ENCODE measurements around the gene BAG3.
"Not testable (repeated sequence)": the region's sequence is repeated elsewhere in the genome, so short reads cannot be mapped to it uniquely, and the experiment has no call there.

The BAG3 gene

GRCh38 chr10:119693262-119693957 is 42.2 kb downstream of the BAG3 start:
- no peak for DNase-seq (ENCODE audit: low read depth, low spot score)

DNA sequence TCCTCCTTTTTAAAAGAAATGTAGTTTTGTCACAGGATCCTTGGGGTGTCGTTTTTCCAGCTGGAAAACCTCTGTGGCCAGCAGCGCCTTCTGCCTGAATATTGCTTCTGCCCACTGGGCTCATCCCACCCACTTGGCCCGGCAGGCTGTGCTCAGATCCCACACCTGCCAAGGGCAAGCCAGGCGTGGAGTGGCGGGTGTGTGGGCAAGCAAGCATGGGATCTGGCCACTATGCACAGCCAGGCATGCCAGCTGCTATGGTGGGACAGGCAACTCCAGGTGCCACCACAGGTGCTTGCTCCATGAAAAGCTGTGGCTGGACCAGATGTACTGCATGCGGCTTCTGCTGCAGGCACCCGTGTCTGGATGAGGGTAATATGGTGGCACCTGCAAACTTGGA is 43.4 kb downstream of the BAG3 start:
- no peak for DNase-seq (ENCODE audit: low read depth, low spot score)

- no peak for DNase-seq (ENCODE audit: low read depth, low spot score)
These were observed 49.3 kb downstream of the BAG3 start for GRCh38 chr10:119700321-119700954.

DNA sequence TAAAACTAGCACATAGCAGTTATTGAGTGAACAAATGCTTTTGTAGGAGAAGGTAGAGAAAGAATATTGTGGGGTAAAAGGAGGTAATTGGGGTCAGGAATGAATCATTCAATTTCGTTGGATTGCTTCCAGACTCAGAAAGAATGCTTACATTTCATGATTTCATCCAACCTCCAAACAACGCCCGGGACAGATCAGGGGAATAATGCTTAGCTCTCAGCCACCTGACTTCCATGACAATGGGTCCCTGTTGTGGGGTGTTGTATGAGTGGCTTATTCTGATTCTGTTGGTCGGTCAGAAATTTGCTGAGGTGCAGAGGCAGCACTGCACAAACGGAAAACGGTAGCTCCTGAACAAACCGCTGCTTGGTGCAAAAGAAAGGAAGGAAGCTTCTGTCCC is 50.7 kb downstream of the BAG3 start:
- DNase-seq (ENCODE audit: low read depth, low spot score): no peak

DNA sequence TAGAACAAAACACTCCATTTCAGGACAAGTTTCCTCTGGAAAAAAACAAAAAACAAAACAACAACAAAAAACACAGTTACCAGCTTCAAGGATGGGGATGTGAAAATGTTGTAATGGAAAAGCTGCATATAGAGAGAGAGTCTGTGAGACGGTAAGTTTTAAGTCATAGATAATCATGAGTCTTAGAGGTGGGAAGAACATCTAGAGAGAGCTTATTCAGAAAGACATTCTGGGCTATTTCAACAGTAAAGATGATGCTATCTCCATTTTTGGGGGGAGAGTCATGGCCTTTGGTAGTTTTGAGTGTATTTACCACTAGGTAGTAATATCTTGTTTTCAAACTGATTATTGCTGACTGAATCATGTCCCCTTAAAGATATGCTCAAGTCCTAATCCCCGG is 51.4 kb downstream of the BAG3 start:
- DNase-seq (ENCODE audit: low read depth, low spot score): no peak

- DNase-seq (ENCODE audit: low read depth, low spot score): no peak
These were observed 52.8 kb downstream of the BAG3 start for GRCh38 chr10:119703903-119704508.

- DNase-seq (ENCODE audit: low read depth, low spot score): no peak
These were observed 54.3 kb downstream of the BAG3 start for GRCh38 chr10:119705434-119705831.

DNA sequence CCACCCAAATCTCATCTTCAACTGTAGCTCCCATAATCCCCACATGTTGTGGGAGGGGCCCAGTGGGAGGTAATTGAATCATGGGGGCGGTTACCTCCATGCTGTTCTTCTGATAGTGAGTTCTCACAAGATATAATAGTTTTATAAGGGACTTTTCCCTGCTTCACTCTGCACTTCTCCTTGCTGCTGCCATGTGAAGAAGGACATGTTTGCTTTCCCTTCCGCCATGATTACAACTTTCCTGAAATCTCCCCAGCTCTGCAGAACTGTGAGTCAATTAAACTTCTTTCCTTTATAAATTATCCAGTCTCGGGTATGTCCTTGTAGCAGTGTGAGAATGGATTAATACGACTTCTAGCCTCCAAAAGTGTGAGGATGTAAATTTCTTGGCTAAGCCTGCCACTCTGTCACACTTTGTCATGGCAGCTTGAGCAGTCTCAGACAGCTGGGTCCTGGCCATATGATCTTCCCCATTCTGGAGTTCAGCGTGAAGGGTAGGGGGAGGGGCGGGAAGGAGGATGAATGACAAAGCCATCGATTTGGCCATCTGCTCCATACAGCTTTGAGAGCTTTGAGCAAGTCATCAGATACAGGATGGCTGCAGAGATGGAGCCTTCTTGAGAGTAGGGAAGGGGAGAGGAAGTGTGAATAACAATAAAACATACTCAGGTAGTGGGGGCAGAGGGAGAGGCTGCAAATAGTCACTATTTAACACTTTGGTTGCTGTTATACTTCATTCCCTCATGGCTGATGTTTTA is 55.5 kb downstream of the BAG3 start:
- no peak for DNase-seq (ENCODE audit: low read depth, low spot score)

- peak; percentile 43 for DNase-seq (ENCODE audit: low read depth, low spot score)
These were observed 56.2 kb downstream of the BAG3 start for GRCh38 chr10:119707331-119707730.

- not testable (repeated sequence) for DNase-seq (ENCODE audit: low read depth, low spot score)
These were observed 59.8 kb downstream of the BAG3 start for GRCh38 chr10:119710935-119711334.

DNA sequence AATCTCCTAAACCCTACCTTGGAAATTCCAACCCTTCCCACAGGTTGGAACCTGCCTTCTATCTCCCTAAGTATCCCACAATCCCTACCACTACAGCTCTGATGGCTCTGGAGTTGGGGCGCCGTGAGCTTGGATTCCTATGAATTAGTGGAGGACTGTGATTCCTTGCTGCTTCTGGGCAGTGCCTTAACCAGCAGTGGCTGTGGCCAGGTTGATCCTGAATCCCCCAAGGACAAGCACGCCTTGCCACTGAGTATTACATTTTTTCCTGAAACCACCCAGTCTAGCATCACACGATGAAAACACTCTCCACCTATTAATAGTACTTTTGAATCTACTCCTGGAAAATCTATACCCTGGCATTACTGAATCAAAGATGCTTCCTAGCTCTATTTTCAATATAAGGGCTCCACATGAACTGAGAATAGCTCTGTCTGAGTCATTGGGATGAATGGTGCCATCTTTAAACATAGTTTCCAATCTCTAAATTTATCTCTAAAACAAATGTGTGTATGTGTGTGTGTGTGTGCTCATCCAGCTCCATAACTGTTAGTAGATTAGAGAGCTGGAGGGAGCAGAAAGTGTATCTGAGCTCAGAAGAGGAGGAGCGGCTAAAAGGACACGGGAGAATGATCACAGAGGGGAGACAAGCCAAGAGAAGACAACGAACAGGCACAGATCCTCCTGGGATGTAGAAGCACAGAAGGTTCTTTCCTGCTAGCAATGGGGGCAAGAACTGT is 62.7 kb downstream of the BAG3 start:
- no peak for DNase-seq (ENCODE audit: low read depth, low spot score)

- DNase-seq (ENCODE audit: low read depth, low spot score): no peak
These were observed 63.3 kb downstream of the BAG3 start for GRCh38 chr10:119714484-119714816.

GRCh38 chr10:119715628-119716505 is 64.7 kb downstream of the BAG3 start:
- DNase-seq (ENCODE audit: low read depth, low spot score): no peak

DNA sequence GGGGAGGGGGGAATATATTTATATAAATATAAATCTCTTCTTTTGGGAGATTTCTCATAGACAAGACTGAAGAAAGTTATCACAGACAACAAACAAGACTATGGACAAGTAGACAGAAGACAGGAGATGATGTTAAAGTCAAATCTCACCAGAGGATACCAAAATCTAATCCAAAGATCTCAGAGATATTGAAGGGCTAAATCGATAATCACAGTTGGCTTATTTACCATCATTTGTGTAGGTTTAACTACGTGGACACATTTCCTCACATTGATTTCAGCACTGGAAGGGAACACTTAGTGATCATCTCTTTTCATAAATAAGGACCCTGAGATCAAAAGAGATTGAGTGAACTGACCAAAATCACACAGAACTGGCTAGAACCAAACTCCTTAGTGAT is 72.0 kb downstream of the BAG3 start:
- no peak for DNase-seq (ENCODE audit: low read depth, low spot score)

GRCh38 chr10:119723624-119724023 is 72.4 kb downstream of the BAG3 start:
- DNase-seq (ENCODE audit: low read depth, low spot score): no peak

DNA sequence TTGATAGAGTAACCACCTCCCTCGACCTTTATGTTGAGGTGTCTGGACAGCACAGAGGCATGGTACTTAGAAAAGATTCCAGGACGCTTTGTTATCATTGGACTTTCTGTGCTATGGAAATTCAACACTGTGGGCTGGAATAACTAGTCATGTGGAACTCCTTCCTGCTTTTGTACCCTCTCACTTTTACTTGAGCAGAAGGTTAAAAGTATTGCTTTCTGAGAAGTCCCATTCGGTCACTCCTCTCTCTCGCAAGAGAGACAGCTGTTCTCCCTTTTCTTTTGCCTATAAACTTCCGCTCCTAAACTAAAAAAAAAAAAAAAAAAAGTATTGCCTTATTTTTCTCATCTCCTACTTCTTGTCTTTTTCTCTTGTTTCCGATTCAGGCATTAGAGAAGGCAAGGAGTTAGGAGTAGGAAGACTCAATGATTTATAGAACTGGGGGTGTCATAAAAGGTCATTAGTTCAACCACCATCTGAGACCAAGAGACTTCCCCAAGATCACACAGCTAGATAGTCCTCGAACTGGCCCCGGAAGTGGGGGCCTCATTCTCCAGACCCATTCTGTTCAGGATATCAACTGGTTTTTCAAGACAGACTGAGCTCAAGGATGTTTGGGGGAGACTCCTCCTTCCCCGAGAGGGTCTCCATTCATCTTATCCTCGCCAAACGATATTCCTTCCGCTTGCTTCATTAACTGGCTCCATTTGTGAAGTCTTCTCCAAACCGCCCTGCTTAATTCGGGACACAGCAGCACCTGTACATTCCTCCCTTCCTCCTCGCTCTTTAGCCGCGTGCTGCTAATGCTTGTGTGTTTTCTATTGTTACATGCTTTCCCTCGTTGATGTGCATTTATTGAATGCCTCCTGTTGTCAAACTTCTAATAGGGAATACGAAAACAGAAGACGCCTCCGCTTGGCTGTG is 73.7 kb downstream of the BAG3 start:
- DNase-seq (ENCODE audit: low read depth, low spot score): no peak

GRCh38 chr10:119725517-119725827 is 74.3 kb downstream of the BAG3 start:
- no peak for DNase-seq (ENCODE audit: low read depth, low spot score)

DNA sequence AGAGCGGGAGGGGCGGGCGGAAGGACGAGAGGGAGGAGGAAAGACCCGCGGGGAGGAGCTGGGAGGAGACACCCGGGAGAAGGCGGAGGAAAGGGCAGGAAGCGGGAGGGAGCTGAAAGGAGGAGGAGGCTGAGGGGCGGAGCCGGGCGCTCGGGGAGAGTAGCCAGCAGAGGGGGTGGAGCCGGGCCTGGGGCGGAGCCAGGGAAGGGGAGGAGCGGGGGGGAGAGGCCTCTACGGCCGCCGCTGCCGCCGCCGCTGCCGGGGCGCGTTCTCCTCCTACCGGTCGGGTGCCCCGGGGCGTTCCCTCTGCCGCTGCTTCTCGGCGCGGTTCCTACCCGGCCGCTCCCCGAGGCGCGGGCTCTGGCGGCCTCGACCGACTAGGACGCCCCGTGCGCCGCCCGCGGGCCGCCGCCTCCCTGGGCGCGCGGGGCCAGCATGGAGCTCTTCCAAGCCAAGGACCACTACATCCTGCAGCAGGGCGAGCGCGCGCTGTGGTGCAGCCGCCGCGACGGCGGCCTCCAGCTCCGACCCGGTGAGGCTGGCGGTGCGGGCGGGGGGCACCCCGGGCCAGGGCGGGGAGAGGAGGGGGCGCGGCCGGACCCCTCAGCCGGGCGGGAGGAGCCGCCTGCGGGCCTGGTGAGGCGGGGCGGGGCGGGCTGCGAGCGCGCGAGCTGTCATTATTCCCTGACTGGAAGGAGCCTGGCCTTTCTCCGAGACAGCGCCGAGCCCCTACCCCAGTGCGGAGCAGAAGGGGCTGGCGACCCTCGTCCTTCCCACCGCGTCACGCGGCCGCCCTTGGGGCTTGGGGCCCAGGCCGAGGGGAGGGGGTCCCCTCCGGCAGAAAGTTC is 74.9 kb downstream of the BAG3 start, which contains the start of gene INPP5F:
Gene INPP5F (plus strand): TSS at position 223 of the 848 bp plus-strand sequence. CDS start 213 bp downstream, at position 436.
- peak; percentile 94 for DNase-seq (ENCODE audit: low read depth, low spot score)
